ENCODE results near the gene RASAL2.
"Not testable (repeated sequence)": the region's sequence is repeated elsewhere in the genome, so short reads cannot be mapped to it uniquely, and the experiment has no call there.

Gene RASAL2

GRCh38 chr1:178237121-178237520 lies 143.2 kb downstream of the RASAL2 start:
- DNase-seq (ENCODE audit: low spot score), result no peak

GRCh38 chr1:178238722-178239510 lies 145.0 kb downstream of the RASAL2 start:
- no peak for DNase-seq (ENCODE audit: low spot score)

- no peak for DNase-seq (ENCODE audit: low spot score)
Observed at GRCh38 chr1:178241057-178241456, 147.2 kb downstream of the RASAL2 start.

GRCh38 chr1:178241837-178242236 lies 147.9 kb downstream of the RASAL2 start:
- DNase-seq (ENCODE audit: low spot score), result no peak

GRCh38 chr1:178243119-178243518 lies 149.2 kb downstream of the RASAL2 start:
- DNase-seq (ENCODE audit: low spot score), result no peak

- DNase-seq (ENCODE audit: low spot score), result no peak
Observed at GRCh38 chr1:178243890-178244289, 150.0 kb downstream of the RASAL2 start.

- DNase-seq (ENCODE audit: low spot score), result not testable (repeated sequence)
Observed at GRCh38 chr1:178248284-178248683, 154.4 kb downstream of the RASAL2 start.

GRCh38 chr1:178253581-178253980 lies 159.7 kb downstream of the RASAL2 start:
- not testable (repeated sequence) for DNase-seq (ENCODE audit: low spot score)

GRCh38 chr1:178254433-178254832 lies 160.5 kb downstream of the RASAL2 start:
- DNase-seq (ENCODE audit: low spot score), result no peak

- no peak for DNase-seq (ENCODE audit: low spot score)
Observed at GRCh38 chr1:178258536-178258935, 164.6 kb downstream of the RASAL2 start.

- peak; percentile 46 for DNase-seq (ENCODE audit: low spot score)
Observed at GRCh38 chr1:178262120-178262500, 168.2 kb downstream of the RASAL2 start.

- no peak for DNase-seq (ENCODE audit: low spot score)
Observed at GRCh38 chr1:178263341-178263740, 169.4 kb downstream of the RASAL2 start.

GRCh38 chr1:178266113-178266512 lies 172.2 kb downstream of the RASAL2 start:
- DNase-seq (ENCODE audit: low spot score), result no peak

- DNase-seq (ENCODE audit: low spot score), result no peak
Observed at GRCh38 chr1:178266619-178267066, 172.7 kb downstream of the RASAL2 start.

- DNase-seq (ENCODE audit: low spot score), result no peak
Observed at GRCh38 chr1:178267646-178268094, 173.8 kb downstream of the RASAL2 start.

- peak; percentile 29 for DNase-seq (ENCODE audit: low spot score)
Observed at GRCh38 chr1:178271471-178271870, 177.6 kb downstream of the RASAL2 start.

- DNase-seq (ENCODE audit: low spot score), result no peak
Observed at GRCh38 chr1:178273707-178274410, 180.0 kb downstream of the RASAL2 start.

- no peak for DNase-seq (ENCODE audit: low spot score)
Observed at GRCh38 chr1:178275049-178275448, 181.1 kb downstream of the RASAL2 start.

GRCh38 chr1:178275553-178275952 lies 181.6 kb downstream of the RASAL2 start:
- no peak for DNase-seq (ENCODE audit: low spot score)

- DNase-seq (ENCODE audit: low spot score), result no peak
Observed at GRCh38 chr1:178277793-178278530, 184.1 kb downstream of the RASAL2 start.

GRCh38 chr1:178278916-178279686 lies 185.2 kb downstream of the RASAL2 start:
- DNase-seq (ENCODE audit: low spot score), result no peak

- no peak for DNase-seq (ENCODE audit: low spot score)
Observed at GRCh38 chr1:178282949-178283367, 189.1 kb downstream of the RASAL2 start.
